ENCODE results near the gene CDH10.

The CDH10 gene

GRCh38 chr5:24595329-24595728, 49.4 kb downstream of the CDH10 start:
- no peak for DNase-seq

- DNase-seq, result no peak
Measured at GRCh38 chr5:24591426-24591825, 53.4 kb downstream of the CDH10 start.

GRCh38 chr5:24589566-24589965, 55.2 kb downstream of the CDH10 start:
- DNase-seq, result no peak

GRCh38 chr5:24585751-24586150, 59.0 kb downstream of the CDH10 start:
- no peak for DNase-seq

GRCh38 chr5:24571302-24571701, 73.5 kb downstream of the CDH10 start:
- no peak for DNase-seq

GRCh38 chr5:24566933-24567332, 77.8 kb downstream of the CDH10 start:
- DNase-seq, result no peak

DNA sequence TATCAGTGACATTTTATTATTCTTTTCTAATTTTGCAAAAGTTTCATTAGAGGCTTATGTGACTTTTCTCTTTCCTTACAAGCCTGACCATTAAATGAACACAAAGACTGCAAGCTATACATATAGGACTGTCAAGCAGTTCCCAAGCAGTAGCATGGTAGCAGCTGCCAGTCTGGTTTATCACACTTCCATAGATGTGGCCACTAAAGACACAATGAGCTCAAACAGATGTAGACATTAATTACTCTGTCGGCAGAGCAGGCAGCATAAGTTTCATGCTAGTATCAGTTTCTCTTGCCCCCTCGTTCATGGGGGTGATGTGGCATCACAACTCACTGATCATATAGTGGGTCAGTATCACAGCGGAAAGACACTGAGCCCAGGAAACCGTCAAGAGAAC, 89.5 kb downstream of the CDH10 start:
- DNase-seq, result no peak

- no peak for DNase-seq
Measured at GRCh38 chr5:24547132-24547531, 97.6 kb downstream of the CDH10 start.

GRCh38 chr5:24539613-24540012, 105.2 kb downstream of the CDH10 start:
- no peak for DNase-seq

GRCh38 chr5:24538346-24538745, 106.4 kb downstream of the CDH10 start:
- no peak for DNase-seq

GRCh38 chr5:24535646-24536045, 109.1 kb downstream of the CDH10 start:
- no peak for DNase-seq

DNA sequence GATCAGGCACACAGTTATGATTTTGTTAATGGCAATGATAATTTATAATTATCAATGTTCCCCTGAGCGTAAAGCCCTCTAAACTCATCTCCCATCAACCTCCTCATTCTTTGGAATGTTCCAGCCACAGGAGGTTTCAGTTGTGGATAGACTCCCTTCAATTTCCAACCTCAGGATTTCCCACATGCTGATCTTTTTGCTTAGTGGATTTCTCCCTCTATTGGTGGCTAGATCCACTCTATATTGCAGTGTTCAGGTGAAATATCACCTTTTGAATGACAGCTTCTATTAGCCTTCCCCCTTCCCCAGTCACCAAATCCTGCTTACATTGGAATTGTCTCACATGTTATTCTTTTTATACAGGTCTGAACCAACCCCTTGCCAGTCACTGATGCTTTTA, 113.9 kb downstream of the CDH10 start:
- DNase-seq, result no peak

DNA sequence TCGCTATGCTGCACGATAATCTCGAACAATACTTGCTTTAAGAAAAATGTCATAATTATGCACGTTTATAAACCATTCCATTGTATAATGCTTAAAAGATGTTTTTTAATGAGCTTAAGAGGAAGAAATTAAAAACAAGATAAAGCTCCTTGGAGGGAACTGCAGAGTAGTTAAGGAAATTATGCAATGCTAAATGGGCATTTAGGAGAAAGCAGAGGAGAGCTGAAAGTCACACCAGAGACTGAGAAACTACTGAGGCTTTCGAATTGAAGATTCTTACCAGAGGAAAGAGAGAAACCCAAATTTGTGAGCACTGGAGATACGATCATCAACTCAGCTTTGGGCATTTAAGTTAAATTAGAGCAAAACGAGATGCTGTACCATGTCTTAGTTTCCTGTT, 119.4 kb downstream of the CDH10 start:
- no peak for DNase-seq

DNA sequence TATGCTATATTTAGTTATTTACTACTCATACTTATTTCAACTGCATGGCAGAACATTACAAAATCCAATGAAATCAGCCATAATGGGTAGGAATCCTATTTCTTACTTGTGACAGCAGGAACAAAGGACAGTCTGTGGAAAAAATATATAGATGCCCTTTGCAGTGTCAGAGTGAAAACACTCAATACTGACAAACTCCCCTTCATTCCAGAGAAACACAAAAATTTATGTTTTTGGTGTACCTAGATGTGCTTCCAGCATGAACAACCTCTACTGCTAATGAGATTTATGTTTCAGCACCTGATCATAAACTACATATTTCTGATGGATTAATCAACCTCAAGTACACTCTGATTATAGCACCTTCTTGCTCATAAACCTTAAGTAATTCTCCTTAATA, 132.4 kb downstream of the CDH10 start:
- no peak for DNase-seq

- no peak for DNase-seq
Measured at GRCh38 chr5:24510523-24510988, 134.2 kb downstream of the CDH10 start.

GRCh38 chr5:24509943-24510342, 134.8 kb downstream of the CDH10 start:
- DNase-seq, result no peak

DNA sequence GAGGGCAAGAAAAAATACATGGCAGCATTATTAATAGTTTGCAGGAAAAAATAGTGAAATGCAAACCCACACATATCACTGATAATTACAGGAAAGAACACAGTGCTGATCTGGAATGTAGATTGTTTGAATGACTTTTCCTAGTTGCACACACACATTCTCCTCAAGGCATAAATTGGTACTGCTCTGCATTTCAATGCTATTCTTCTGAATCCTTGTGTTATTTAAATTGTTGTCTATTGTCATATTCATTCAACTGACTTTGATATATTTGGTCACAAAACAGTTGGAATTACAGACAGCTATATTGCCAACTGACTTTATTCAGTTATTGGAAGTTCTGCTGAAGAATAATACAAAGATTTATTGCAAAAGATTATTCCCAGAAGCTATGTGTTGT, 139.5 kb downstream of the CDH10 start:
- DNase-seq, result no peak

GRCh38 chr5:24497591-24498157, 147.1 kb downstream of the CDH10 start:
- DNase-seq, result no peak

DNA sequence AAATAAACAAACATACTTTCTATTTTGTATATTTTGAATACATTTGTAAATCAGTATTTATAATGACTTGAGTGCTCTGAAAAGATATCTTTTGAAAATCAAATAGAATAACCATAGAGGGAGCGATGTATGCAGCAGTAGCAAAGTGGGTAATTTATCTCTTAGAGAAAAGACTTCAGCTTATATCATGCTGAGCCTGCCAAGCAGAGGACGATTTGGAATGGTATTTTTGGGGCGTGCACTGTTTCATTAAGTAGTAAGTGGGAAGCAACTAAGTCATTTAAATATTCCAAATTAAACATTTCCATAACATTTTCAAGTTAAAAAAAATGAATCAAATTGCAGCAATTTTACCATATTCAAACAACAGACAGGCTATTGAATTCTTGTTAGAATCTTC, 147.6 kb downstream of the CDH10 start:
- no peak for DNase-seq

DNA sequence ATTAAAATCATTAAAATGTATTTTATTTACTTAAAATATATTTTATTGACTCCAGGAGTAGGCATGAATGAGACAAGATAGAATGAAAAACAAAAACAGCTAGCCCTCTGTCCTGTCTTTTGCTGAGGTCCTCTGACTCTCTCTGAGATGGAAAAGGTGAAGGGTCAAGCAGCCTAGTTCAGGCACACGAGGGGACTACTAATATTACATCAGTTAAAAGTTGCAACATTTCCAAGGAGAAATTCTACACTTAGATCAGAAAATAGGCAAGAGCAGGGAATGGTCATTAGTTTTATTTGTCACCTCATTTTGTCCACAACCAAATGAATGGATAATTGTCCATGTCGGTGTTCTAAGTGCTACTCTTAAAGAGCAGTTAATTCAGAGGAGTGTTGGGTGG, 148.5 kb downstream of the CDH10 start:
- no peak for DNase-seq

DNA sequence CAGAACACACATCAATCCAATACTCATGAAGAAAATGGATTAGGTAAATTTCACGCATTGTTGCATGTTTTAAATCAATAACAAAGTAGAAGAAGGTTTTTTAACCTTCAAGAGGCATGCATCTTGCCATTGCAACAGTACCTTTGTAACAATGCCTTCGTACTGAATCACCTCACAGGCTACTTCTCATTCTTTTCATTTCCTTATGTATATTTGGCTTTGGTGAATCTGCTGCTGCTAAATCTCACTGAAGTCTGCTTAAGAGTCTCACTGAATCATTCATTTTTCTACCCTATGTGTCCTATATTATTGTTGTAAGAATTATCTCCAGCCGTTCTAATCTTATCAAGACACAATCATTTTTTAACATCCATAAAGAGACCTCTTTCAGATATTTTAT, 152.5 kb downstream of the CDH10 start:
- DNase-seq, result no peak

DNA sequence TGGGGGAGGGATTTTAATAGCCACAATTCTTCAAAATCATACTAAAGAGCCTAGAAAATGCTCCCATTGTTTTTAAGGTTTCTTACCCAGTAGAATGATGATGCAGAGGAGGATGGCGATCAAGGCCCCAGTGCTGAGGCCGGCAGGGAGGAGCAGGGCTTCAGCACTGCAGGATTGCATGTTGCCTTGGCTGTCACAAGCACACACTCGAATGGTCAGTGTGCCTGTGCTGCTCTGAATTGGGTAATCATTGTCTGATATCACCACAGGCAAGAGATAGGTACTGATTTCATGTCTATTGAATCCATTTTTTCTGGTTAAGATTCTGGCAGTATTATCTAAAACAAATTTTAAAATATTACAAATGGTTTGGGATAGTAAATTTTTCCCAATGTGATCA, 153.3 kb downstream of the CDH10 start:
- no peak for DNase-seq

- no peak for DNase-seq
Measured at GRCh38 chr5:24487368-24488229, 157.2 kb downstream of the CDH10 start.

- DNase-seq, result no peak
Measured at GRCh38 chr5:24480952-24481351, 163.8 kb downstream of the CDH10 start.

GRCh38 chr5:24477958-24478357, 166.8 kb downstream of the CDH10 start:
- no peak for DNase-seq

Data from EL (cell line).